ENCODE data around the gene SLC25A21.

Gene SLC25A21

DNA sequence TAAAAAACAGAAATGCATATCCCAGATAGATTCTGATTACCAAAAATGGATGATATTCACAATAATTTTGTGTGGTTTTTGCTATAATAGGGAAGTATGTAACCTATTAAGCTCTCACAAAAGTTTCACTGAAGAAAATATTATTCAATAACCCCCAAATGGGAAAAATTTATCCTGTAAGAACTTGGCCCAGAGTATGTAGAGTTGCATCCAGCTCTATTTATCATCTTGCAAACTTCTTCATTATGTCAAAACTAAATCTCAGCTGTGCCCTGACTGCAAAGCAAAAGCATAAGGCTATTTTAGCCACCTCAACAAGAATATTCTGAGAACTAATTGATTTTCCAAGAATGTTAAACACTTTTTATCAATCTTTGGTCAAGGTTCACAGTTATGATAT, 311.6 kb downstream of the SLC25A21 start:
- no peak for TF ChIP-seq CTCF (conservative IDR thresholded peaks at IDR 0.05; ENCODE audit: low read depth, low read length)
- no peak for DNase-seq (ENCODE audit: low read depth)

GRCh38 chr14:36859119-36859518, 313.3 kb downstream of the SLC25A21 start:
- no peak for TF ChIP-seq CTCF (conservative IDR thresholded peaks at IDR 0.05; ENCODE audit: low read depth, low read length)
- no peak for DNase-seq (ENCODE audit: low read depth)
- no peak overlapping the region for H3K4me3 ChIP-seq (ENCODE audit: low read length)

More for the DNA sequence above, 311.6 kb downstream of the SLC25A21 start:
- no peak overlapping the region for H3K4me3 ChIP-seq (ENCODE audit: low read length)

DNA sequence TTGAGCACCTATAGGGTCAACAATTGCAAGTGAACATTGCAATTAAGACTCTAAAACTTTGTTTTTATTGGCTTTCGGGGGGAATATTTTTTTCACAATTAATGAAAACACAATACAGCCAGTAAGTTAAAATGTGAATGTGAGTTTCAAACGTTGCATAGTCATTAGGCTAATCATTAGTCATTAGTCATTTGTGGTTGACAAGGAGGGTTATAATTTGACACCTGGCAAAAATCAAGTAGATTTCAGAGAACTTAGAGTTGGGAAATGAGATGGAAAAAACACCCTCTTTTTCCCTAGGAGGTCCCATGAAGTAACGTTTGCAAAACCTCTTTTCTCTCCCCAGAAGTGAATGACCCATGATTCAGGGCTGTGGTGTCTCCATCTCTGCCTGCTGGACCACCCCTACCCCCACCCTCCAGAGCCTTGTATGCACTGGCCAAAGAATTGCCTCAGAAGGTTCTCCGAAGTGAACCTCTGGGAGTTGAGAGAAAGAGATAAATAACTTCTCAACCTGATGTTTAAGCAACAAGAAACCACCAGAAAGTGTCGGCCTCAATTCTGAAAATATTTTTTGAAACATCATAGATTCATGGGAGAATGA, 314.5 kb downstream of the SLC25A21 start:
- no peak for TF ChIP-seq CTCF (conservative IDR thresholded peaks at IDR 0.05; ENCODE audit: low read depth, low read length)
- H3K4me3 ChIP-seq (ENCODE audit: low read length), result no peak overlapping the region
- DNase-seq (ENCODE audit: low read depth), result no peak

- no peak overlapping the region for H3K4me3 ChIP-seq (ENCODE audit: low read length)
- no peak for TF ChIP-seq CTCF (conservative IDR thresholded peaks at IDR 0.05; ENCODE audit: low read depth, low read length)
- DNase-seq (ENCODE audit: low read depth), result no peak
These were observed 315.3 kb downstream of the SLC25A21 start for GRCh38 chr14:36857136-36857535.

DNA sequence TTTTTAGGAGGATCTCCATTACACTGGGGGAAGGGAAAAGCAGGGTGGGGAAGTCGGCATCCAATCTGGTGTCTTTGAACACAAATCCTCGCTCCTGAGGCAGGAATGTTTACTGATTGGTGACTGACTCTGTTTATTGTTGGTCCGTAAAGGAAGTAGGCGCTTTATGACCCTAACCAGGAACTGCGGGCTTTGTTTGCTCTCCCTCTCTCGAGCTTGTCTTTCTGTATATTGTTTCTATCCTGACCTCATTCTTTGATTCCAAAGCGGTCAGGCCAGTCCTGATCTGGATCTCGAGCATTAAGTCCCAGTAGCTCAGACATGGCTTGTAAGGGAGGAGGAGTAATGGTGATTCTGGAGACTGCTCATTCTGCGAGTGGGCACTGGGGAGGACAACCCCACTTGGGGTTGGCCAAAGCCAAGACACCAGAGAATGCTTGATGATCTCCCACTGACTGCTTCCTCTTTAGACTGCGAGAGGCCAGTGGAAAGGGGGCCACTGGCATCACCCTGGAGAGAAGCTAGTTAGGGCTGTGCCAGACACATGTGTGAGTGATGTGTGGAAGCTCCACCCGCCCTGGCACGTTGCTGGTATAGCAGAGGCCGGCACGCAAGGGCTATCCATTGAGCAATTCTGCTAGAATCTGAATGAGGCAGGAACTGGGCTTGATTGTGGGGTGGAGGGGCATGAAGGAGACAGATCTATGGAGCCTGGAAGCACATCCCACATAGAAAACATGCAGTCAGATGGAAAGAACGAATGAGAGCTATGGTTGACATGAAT, 316.1 kb downstream of the SLC25A21 start:
- no peak for DNase-seq (ENCODE audit: low read depth)
- no peak overlapping the region for H3K4me3 ChIP-seq (ENCODE audit: low read length)

GRCh38 chr14:36855396-36855795, 317.0 kb downstream of the SLC25A21 start:
- H3K4me3 ChIP-seq (ENCODE audit: low read length), result no peak overlapping the region

More for the DNA sequence above, 316.1 kb downstream of the SLC25A21 start:
- no peak for TF ChIP-seq CTCF (conservative IDR thresholded peaks at IDR 0.05; ENCODE audit: low read depth, low read length)

More at GRCh38 chr14:36855396-36855795, 317.0 kb downstream of the SLC25A21 start:
- no peak for DNase-seq (ENCODE audit: low read depth)
- no peak for TF ChIP-seq CTCF (conservative IDR thresholded peaks at IDR 0.05; ENCODE audit: low read depth, low read length)
